ENCODE data around the gene SPART.

- no peak for TF ChIP-seq CTCF (IDR thresholded peaks at IDR 0.05)
- TF ChIP-seq POLR2A (IDR thresholded peaks at IDR 0.05), result no peak
Observed at GRCh38 chr13:36347531-36348210, 1.5 kb upstream of the SPART start.
